B cell (primary cell): Measurements from ENCODE around the gene RASL10A. TPM values are rescaled to one million over a fixed set of nuclear protein-coding genes. Genes with fewer than 3 reads are reported as not detected.

Source experiments
- ATAC-seq: fragments of 200-7000 bp; cut with Tn5 transposase; one replicate; pipeline ENCODE4 v1.10.0; 2021; ENCODE audit warnings: low read depth, mild to moderate bottlenecking, moderate number of reproducible peaks, moderate library complexity
- CTCF ChIA-PET: fragments of 350-600 bp; sonication (Branson Sonifier 250); formaldehyde crosslinking; loops from one replicate; lab custom pipeline; 2021; ENCODE audit warnings: antibody characterized with exemption, inconsistent platforms; lab: Charles Lee
- POLR2A ChIA-PET: fragments of 350-600 bp; sonication (Branson Sonifier 250); formaldehyde crosslinking; loops from one replicate; lab custom pipeline; 2021; ENCODE audit warnings: antibody characterized with exemption; lab: Charles Lee
- DNase-seq: peaks from one replicate; pipeline ENCODE4 v3.0.0; 2013
- H2AFZ ChIP-seq: 2 replicates; pipeline ENCODE4 v1.6.1; 2012; ENCODE audit warnings: mild to moderate bottlenecking, low read depth, low read length; ENCODE audit not compliant: insufficient read depth, poor library complexity, severe bottlenecking
- H3K27ac ChIP-seq, 2 donors: 1 replicate in 1 of 2; 2 replicates in 1 of 2; pipeline ENCODE4 v1.5.1; 2012 to 2013; ENCODE audit warnings: low read length in 2 of 2, mild to moderate bottlenecking in 2 of 2, moderate library complexity in 1 of 2
- H3K27me3 ChIP-seq, 4 experiments: fragments of 200-600 bp in 1 of 4; sonication (generic) in 1 of 4; replicated peaks in 1 of 4; 1 replicate in 2 of 4; 2 replicates in 2 of 4; pipeline versions ENCODE4 v1.6.1 to v1.7.0; 2013 to 2016; ENCODE audit warnings: low read length in 3 of 4, mild to moderate bottlenecking in 2 of 4, mixed read lengths in 1 of 4, moderate library complexity in 1 of 4; ENCODE audit not compliant: insufficient read depth in 4 of 4, control insufficient read depth in 3 of 4; ENCODE audit errors: control extremely low read depth in 1 of 4
- H3K36me3 ChIP-seq, 2 experiments: replicated peaks in 1 of 2; 1 replicate in 1 of 2; 2 replicates in 1 of 2; pipeline versions ENCODE4 v1.6.1 to v1.7.1; 2013; ENCODE audit warnings: low read length in 1 of 2; ENCODE audit not compliant: insufficient read depth in 2 of 2, control insufficient read depth in 1 of 2; ENCODE audit errors: control extremely low read depth in 1 of 2, extremely low read depth in 1 of 2
- H3K4me1 ChIP-seq, 2 donors: fragments of 200-600 bp in 1 of 2; sonication (generic) in 1 of 2; 1 replicate in 1 of 2; 2 replicates in 1 of 2; pipeline versions ENCODE4 v1.5.1 to v1.6.1; 2013 to 2017; ENCODE audit warnings: low read length in 2 of 2; ENCODE audit not compliant: control insufficient read depth in 2 of 2, insufficient read depth in 2 of 2
- H3K4me2 ChIP-seq: replicated peaks from 2 replicates; pipeline ENCODE3; 2012; ENCODE audit warnings: mild to moderate bottlenecking, low read depth, low read length; ENCODE audit not compliant: poor library complexity, severe bottlenecking
- H3K4me3 ChIP-seq, 5 experiments: fragments of 200-600 bp in 1 of 5; sonication (generic) in 1 of 5; 1 replicate in 3 of 5; 2 replicates in 2 of 5; pipeline versions ENCODE4 v1.5.1 to v1.7.0; 2011 to 2016; ENCODE audit warnings: low read length in 4 of 5, mild to moderate bottlenecking in 4 of 5, low read depth in 2 of 5, control low read depth in 1 of 5, moderate library complexity in 1 of 5; ENCODE audit not compliant: insufficient read depth in 1 of 5; ENCODE audit errors: control extremely low read depth in 1 of 5, extremely low read depth in 1 of 5
- H3K79me2 ChIP-seq: fragments of 200-600 bp; sonication (generic); one replicate; pipeline ENCODE4 v1.6.0; 2016; ENCODE audit warnings: low read length; ENCODE audit not compliant: control insufficient read depth, insufficient read depth
- H3K9ac ChIP-seq: fragments of 200-600 bp; sonication (generic); 2 replicates; pipeline ENCODE4 v1.6.1; 2017; ENCODE audit warnings: mild to moderate bottlenecking, low read length, moderate library complexity
- H3K9me3 ChIP-seq, 3 donors: one replicate each; pipeline versions ENCODE4 v1.6.1 to v1.7.1; 2013; ENCODE audit warnings: low read length in 2 of 3; ENCODE audit not compliant: control insufficient read depth in 2 of 3, insufficient read depth in 1 of 3; ENCODE audit errors: control extremely low read depth in 1 of 3
- H4K20me1 ChIP-seq: 2 replicates; pipeline ENCODE4 v1.6.0; 2012; ENCODE audit warnings: mild to moderate bottlenecking, low read length; ENCODE audit not compliant: insufficient read depth, control insufficient read depth, poor library complexity, severe bottlenecking
- H3K27ac Mint-ChIP-seq: one replicate; pipeline ENCODE4 v1.8.0; 2021; ENCODE audit warnings: mixed read lengths
- H3K27me3 Mint-ChIP-seq: one replicate; pipeline ENCODE4 v1.8.0; 2021; ENCODE audit warnings: mixed read lengths
- H3K4me1 Mint-ChIP-seq: one replicate; pipeline ENCODE4 v1.8.0; 2021; ENCODE audit warnings: mixed read lengths
- H3K4me3 Mint-ChIP-seq: one replicate; pipeline ENCODE4 v1.8.0; 2021; ENCODE audit warnings: mixed read lengths
- H3K9me3 Mint-ChIP-seq: one replicate; pipeline ENCODE4 v1.8.0; 2022; ENCODE audit warnings: mixed read lengths; ENCODE audit not compliant: insufficient read depth
- CTCF ChIP-seq: fragments of 200-600 bp; IDR thresholded peaks from one replicate; pipeline ENCODE4 v1.8.0; 2022; ENCODE audit warnings: antibody characterized with exemption, mild to moderate bottlenecking
- EZH2 ChIP-seq: IDR thresholded peaks from 2 replicates; pipeline ENCODE4 v1.6.1; 2012; ENCODE audit warnings: borderline replicate concordance, low read depth, mild to moderate bottlenecking, moderate library complexity, low read length; ENCODE audit not compliant: insufficient read depth, poor library complexity, severe bottlenecking
- WGBS: methylation state at CpG from one replicate; pipeline ENCODE4 v1.1.5; 2013; ENCODE audit warnings: missing lambda C conversion rate; ENCODE audit not compliant: insufficient coverage; 5-methylcytosine and 5-hydroxymethylcytosine counted together
- intact Hi-C: fragments of 100-400 bp; cut with micrococcal nuclease; formaldehyde crosslinking; loops from one replicate; pipeline ENCODE4 v1.10.0; 2022
- polyA plus RNA-seq: library from polyadenylated mRNA; depleted of rRNA; stranded (reverse); fragments of >200 nt; gene quantifications from 2 replicates; pipeline ENCODE4 v1.2.3, GENCODE V29; 2012
- total RNA-seq, 2 donors: library from RNA; stranded (reverse); fragments of 120-200 nt in 1 of 2; gene quantifications; 1 replicate in 1 of 2; 2 replicates in 1 of 2; pipeline versions ENCODE4 v1.2.3 to v1.2.4, GENCODE V29; 2013 to 2022

RASL10A gene
- total and polyA plus RNA-seq, 2 donors (not counting 1 experiment from before 2014, with no cell fraction given): 2.8 to 4.7 TPM

DNA sequence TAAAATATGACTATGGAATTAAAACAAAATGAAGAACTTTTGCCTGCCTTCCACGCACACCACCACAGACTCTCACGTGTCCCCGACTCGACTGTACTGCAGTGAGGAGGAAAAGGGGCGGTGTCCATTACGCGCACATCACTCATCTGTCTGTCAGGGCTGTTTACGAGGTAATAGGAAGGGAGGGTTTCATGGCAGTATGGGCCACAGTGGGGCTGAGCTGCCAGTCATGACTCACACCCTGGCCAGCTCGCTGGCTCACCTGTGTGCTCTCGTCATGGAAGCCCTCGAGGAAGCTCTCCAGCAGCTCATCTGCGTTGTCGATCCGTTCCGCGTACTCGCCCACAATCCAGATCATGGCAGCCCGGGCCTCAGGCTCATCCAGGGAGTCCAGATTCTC, 33.5 kb upstream of the RASL10A start:
- H3K27me3 ChIP-seq: no peaks in the 10 kb centered on the region
- ChIA-PET POLR2A (no interaction called here), CTCF (no interaction called here)
- no peak overlapping the region for H3K9ac ChIP-seq
- 98% methylated on average over 15 of the region's 18 CpGs for WGBS
- Mint-ChIP-seq H3K27me3 (no peaks in the 10 kb centered on the region), H3K27ac (no peak overlapping the region), H3K4me3 (no peak overlapping the region), H3K9me3 (no peaks in the 10 kb centered on the region), H3K4me1 (no peaks in the 10 kb centered on the region)
- peaks cover 46% of the 10 kb centered on the region for H3K79me2 ChIP-seq
- no peak overlapping the region for H2AFZ ChIP-seq
- DNase-seq (no peak), ATAC-seq (no peak)
- no peak overlapping the region for H3K4me3 ChIP-seq
- no peaks in the 10 kb centered on the region for H3K4me1 ChIP-seq
- peaks cover 77% of the 10 kb centered on the region for H4K20me1 ChIP-seq
- H3K36me3 ChIP-seq: peaks cover 0 to 92% of the 10 kb centered on the region in 2 experiments
- intact Hi-C loops: no loop called here
- H3K4me2 ChIP-seq: no peak overlapping the region
- H3K9me3 ChIP-seq: no peaks in the 10 kb centered on the region
- TF ChIP-seq EZH2 (no peak), CTCF (no peak)
- no peak overlapping the region for H3K27ac ChIP-seq

GRCh38 chr22:29348041-29348440, 32.5 kb upstream of the RASL10A start:
- no peak overlapping the region for H3K4me3 ChIP-seq
- peaks cover 0 to 91% of the 10 kb centered on the region in 2 experiments for H3K36me3 ChIP-seq
- no peaks in the 10 kb centered on the region for H3K27me3 ChIP-seq
- no peak overlapping the region for H3K27ac ChIP-seq
- DNase-seq (no peak), ATAC-seq (no peak)
- H3K4me2 ChIP-seq: no peak overlapping the region
- Mint-ChIP-seq H3K4me1 (no peaks in the 10 kb centered on the region), H3K27me3 (no peaks in the 10 kb centered on the region), H3K9me3 (no peaks in the 10 kb centered on the region), H3K4me3 (no peak overlapping the region), H3K27ac (peak overlapping the region; percentile 41)
- H3K79me2 ChIP-seq: peaks cover 40% of the 10 kb centered on the region
- H4K20me1 ChIP-seq: peaks cover 75% of the 10 kb centered on the region
- CTCF ChIA-PET: no interaction called here
- TF ChIP-seq CTCF (no peak), EZH2 (no peak)
- H2AFZ ChIP-seq: no peak overlapping the region
- no peak overlapping the region for H3K9ac ChIP-seq
- 70% methylated on average over 2 of the region's 2 CpGs for WGBS
- intact Hi-C loops: no loop called here
- no peaks in the 10 kb centered on the region for H3K4me1 ChIP-seq
- H3K9me3 ChIP-seq: no peaks in the 10 kb centered on the region
- POLR2A ChIA-PET: no interaction called here
